HG02973 (cell line): Measurements from ENCODE around the gene AKR1C4.
"Not testable (repeated sequence)": the region's sequence is repeated elsewhere in the genome, so short reads cannot be mapped to it uniquely, and the experiment has no call there.

Experiments used
- ATAC-seq: cut with Tn5 transposase; IDR thresholded peaks from one replicate; pipeline ENCODE4 v1.9.1; 2021; ENCODE audit warnings: moderate library complexity; ENCODE audit not compliant: unreplicated experiment

Gene AKR1C4

GRCh38 chr10:5196702-5197113 is at the start of gene AKR1C4:
TSS of gene AKR1C4 (plus strand) at chr10:5196837. CDS start at chr10:5196868, 31 bp downstream.
- no peak for ATAC-seq

GRCh38 chr10:5146920-5147254 is 49.8 kb upstream of the AKR1C4 start:
- ATAC-seq = no peak

- ATAC-seq = no peak
These were observed 49.2 kb upstream of the AKR1C4 start for GRCh38 chr10:5147255-5147980.

- ATAC-seq = no peak
These were observed 48.5 kb upstream of the AKR1C4 start for GRCh38 chr10:5147981-5148677.

GRCh38 chr10:5148678-5149032 is 48.0 kb upstream of the AKR1C4 start:
- no peak for ATAC-seq

- no peak for ATAC-seq
These were observed 45.6 kb upstream of the AKR1C4 start for GRCh38 chr10:5151076-5151475.

- ATAC-seq = no peak
These were observed 40.7 kb upstream of the AKR1C4 start for GRCh38 chr10:5155951-5156350.

- no peak for ATAC-seq
These were observed 39.1 kb upstream of the AKR1C4 start for GRCh38 chr10:5157501-5157900.

GRCh38 chr10:5159126-5159525 is 37.5 kb upstream of the AKR1C4 start:
- no peak for ATAC-seq

DNA sequence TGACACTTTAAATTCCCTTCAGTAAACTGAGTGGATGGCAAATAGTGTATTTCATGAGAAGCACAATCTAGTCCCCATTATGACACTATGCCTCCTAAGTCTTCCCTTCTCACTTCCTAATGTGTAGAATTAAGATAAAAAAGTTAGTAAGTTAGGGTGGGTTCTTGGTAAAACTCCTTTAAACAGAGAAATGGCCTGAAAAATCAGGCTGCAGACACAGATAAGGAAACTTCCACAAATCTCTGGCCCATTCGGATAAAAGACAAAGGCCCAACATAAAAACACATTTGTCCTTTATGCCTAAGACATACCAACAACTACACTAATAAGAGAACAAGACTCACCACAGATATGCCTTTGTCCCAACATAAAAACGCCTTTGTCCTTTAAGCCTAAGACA is 33.1 kb upstream of the AKR1C4 start:
- ATAC-seq = no peak

DNA sequence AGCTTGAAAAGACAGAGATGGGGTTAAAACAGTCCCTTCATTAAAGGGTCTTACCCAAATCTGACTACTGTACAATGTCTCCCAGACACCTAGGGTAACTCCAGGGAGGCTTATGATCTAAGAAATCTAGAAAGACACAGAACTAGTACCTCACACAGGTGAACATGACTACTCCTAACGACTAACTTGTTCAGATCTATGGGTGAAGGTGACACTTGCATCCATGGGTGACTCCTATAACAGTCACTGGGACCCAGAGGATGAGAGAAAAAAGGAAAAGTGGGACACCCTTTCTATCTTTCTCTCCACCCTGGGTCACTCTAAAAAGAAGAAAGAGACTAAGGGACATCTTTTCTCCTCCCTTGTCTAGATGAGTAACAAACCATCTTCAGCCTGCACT is 30.9 kb upstream of the AKR1C4 start:
- ATAC-seq = no peak

DNA sequence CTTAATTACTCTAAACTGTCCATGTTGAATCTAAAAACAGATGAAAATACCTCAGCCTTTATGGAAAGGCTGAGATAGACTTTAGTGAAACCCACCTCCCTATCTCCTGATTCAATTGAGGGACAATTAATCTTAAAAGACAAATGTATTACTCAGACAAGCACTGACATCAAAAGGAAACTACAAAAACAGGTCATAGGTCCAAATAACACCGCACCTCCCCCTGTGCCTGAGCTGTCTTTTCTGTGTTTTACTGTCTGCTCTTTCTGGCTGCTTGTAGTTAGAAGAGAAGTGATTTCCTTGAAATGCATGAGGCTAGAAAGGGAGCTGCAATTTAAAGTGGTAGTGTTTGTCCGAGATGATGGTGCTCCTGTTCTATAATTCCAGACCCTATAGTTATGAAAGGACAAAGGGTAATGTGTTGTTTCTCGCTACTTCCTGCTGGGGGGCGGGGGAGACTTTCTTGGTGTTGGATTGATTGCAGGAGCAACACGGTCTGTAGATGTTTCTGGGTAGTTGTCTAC is 27.7 kb upstream of the AKR1C4 start:
- ATAC-seq = no peak

DNA sequence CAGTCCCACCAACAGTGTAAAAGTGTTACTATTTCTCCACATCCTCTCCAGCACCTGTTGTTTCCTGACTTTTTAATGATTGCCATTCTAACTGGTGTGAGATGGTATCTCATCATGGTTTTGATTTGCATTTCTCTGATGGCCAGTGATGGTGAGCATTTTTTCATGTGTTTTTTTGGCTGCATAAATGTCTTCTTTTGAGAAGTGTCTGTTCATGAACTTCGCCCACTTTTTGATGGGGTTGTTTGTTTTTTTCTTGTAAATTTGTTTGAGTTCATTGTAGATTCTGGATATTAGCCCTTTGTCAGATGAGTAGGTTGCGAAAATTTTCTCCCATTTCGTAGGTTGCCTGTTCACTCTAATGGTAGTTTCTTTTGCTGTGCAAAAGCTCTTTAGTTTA is 21.1 kb upstream of the AKR1C4 start:
- ATAC-seq = not testable (repeated sequence)

- not testable (repeated sequence) for ATAC-seq
These were observed 16.1 kb upstream of the AKR1C4 start for GRCh38 chr10:5180503-5180902.

DNA sequence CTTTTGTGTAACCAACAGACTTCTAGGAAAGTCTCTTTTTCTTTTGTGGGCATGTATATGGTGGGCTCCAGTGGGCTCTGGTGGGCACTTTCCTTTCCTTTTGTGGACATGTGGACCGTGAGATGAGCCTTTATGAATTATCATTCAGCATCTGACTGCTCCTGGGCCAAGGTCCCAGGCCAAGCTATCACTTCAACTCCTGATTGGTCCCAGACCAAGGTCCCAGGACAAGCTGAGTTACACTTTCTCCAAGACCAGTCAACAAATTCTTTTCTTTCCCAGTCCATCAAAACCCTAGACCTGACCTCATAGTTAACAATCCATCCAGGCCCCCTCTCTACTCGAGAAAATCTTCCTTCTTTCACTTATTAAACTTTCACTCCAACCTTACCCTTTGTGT is 12.7 kb upstream of the AKR1C4 start:
- no peak for ATAC-seq

DNA sequence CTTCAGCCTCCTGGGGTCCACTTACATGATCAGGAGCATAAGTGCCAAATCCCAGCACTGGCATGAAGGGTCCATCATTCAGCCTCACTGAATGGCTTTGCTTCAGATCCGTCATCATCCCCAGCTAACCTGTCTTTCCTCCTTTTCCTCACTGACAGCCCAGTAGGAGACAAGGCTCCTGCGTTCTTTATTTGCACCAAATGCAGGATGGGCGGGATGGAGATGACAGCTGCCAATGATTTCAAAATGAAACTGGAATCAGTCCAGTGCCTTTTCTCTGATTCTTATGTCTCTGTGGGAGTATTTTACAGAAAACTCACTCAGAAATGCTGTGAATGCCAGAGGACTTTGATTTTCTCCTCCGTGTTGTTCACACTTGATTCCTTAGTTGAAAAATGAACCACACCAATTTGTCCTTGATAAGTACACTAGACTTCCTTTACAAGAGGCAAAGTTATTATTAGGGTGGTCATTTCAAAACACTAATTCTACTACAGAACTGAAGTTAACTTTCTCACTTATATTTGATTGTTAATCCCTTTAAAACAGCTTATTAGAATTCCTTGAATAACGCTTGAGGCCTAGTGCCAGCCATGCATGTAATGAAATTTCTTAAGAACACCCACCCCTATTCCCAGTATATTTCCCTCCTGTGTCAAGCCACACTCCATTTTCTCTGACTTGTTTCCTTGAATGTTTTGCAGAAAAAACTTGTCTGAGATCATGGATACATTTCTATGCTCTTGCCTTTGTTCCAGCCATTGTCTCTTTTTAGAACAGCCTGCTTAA is 11.5 kb upstream of the AKR1C4 start, which contains the start of gene AKR1C8:
TSS of gene AKR1C8 (minus strand) at position 164 of the 789 bp plus-strand sequence. CDS start at position 118, 46 bp downstream.
- no peak for ATAC-seq

DNA sequence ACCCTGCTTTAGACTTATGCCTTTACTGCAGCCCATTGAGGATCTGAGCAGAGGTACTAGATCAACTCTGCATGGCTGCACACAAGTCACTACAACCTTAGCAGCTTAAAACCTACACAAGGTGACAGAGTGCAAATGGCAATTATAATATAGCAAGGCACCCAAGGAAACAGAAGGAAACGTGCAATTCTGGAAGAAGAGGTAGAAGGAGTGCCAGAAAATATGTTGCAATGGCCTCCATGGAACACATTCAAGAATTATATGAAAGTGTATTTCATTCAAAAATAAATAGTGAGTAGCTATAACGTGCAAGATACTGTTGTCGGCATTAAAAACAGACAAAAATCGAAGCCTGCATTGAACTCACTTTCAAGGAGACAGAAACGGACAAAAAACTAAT is 8.8 kb upstream of the AKR1C4 start:
- no peak for ATAC-seq

GRCh38 chr10:5188358-5188757 is 8.3 kb upstream of the AKR1C4 start:
- no peak for ATAC-seq

DNA sequence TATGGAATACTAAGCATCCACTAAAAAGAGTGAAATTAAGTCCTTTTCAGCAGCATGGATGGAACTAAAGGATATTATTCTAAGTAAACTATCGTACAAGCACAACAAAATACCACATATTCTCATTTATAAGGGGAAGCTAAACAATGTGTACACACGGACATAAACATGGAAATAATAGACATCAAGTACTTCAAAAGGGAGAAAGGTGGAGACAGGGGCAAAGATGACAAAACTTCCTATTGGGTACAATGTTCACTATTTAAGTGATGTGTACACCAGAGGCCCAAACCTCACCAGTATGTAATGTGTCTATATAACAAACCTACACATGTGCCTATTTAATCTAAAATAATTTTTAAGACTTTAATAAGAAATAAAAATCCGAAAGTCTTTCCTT is 2.2 kb upstream of the AKR1C4 start:
- no peak for ATAC-seq

DNA sequence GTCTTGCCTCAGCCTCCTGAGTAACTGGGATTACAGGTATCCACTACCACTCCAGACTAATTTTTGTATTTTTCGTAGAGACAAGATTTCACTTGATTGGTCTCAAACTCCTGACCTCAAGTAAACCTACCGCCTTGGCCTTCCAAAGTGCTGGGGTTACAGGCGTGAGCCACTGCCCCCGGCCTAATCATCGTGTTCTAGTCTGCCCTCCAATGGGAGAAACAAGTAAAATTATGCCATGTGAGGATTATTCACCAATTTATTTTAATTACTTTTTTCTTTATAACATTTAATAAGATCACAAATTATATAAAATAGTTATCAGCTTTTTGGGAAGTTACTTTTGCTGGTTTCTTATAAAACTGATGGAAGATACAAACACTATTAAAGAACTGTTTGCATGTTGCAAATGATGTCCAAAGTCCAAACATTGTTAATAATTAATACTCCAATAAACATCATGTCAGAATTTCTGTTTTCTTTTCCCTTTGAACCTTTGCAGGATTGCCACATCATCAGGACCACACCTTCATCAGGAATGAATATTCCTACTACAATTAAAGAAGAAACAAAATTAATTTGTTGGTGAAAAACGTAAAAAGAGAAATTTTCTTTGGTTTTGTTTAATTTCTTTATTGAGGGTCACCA is 786 bp upstream of the AKR1C4 start:
- no peak for ATAC-seq

- no peak for ATAC-seq
These were observed 1.7 kb downstream of the AKR1C4 start for GRCh38 chr10:5198386-5198785.
